ENCODE results near the gene YBEY. TPM values are rescaled to one million over a fixed set of nuclear protein-coding genes. Genes with fewer than 3 reads are reported as not detected.

Gene YBEY
- total and polyA plus RNA-seq, 10 donors: 7.8 to 32.0 (median 14.2) TPM

GRCh38 chr21:46312949-46313348 lies 26.8 kb downstream of the YBEY start:
- no peak overlapping the region for H3K27ac ChIP-seq
- intact Hi-C loops (cut with DNase I; ENCODE audit: low total_unique reads): no loop called here
- WGBS, 5 donors: 95 to 98% (median 96%) methylated on average over 5 of the region's 5 CpGs
- TF ChIP-seq CTCF (IDR thresholded peaks at IDR 0.05 in 8 of 11, conservative IDR thresholded peaks at IDR 0.05 in 3 of 11) (no peak), POLR2AphosphoS5 (IDR thresholded peaks at IDR 0.05) (no peak)
- no peaks in the 10 kb centered on the region for H3K27me3 ChIP-seq (replicated peaks in 1 of 7)
- no peaks in the 10 kb centered on the region for H3K4me1 ChIP-seq
- H3K4me3 ChIP-seq: no peak overlapping the region
- peaks cover 0 to 84% (median 0%) of the 10 kb centered on the region in 6 donors for H3K36me3 ChIP-seq
- H3K9me3 ChIP-seq: no peaks in the 10 kb centered on the region
- DNase-seq: no peak

- Histone ChIP-seq H3K4me3 (no peak overlapping the region), H3K27me3 (replicated peaks in 1 of 7) (no peaks in the 10 kb centered on the region), H3K9me3 (no peaks in the 10 kb centered on the region), H3K4me1 (peaks cover 0 to 4% (median 0%) of the 10 kb centered on the region in 6 donors), H3K36me3 (peaks cover 0 to 69% (median 0%) of the 10 kb centered on the region in 6 donors), H3K27ac (no peak overlapping the region)
- DNase-seq: no peak
- 87 to 98% (median 95%) methylated on average over 10 to 22 of the region's 22 CpGs for WGBS, 5 donors
- intact Hi-C loops (cut with DNase I; ENCODE audit: low total_unique reads): no loop called here
- TF ChIP-seq POLR2A (IDR thresholded peaks at IDR 0.05): no peak
- TF ChIP-seq CTCF (IDR thresholded peaks at IDR 0.05 in 8 of 11, conservative IDR thresholded peaks at IDR 0.05 in 3 of 11): no peak
- TF ChIP-seq POLR2AphosphoS5 (IDR thresholded peaks at IDR 0.05): no peak
Measured at GRCh38 chr21:46314441-46315020, 28.4 kb downstream of the YBEY start.

- no peak overlapping the region for H3K4me3 ChIP-seq
- 96 to 98% (median 97%) methylated on average over 14 of the region's 14 CpGs for WGBS, 5 donors
- no peaks in the 10 kb centered on the region for H3K9me3 ChIP-seq
- no peaks in the 10 kb centered on the region for H3K27me3 ChIP-seq (replicated peaks in 1 of 7)
- TF ChIP-seq CTCF (IDR thresholded peaks at IDR 0.05 in 8 of 11, conservative IDR thresholded peaks at IDR 0.05 in 3 of 11): no peak
- TF ChIP-seq POLR2AphosphoS5 (IDR thresholded peaks at IDR 0.05): no peak
- TF ChIP-seq POLR2A (IDR thresholded peaks at IDR 0.05): no peak
- H3K4me1 ChIP-seq: peaks cover 0 to 27% (median 14%) of the 10 kb centered on the region in 6 donors
- intact Hi-C loops (cut with DNase I; ENCODE audit: low total_unique reads): no loop called here
- H3K36me3 ChIP-seq: peaks cover 0 to 49% (median 0%) of the 10 kb centered on the region in 6 donors
- no peak overlapping the region for H3K27ac ChIP-seq
- no peak for DNase-seq
Measured at GRCh38 chr21:46316708-46317324, 30.7 kb downstream of the YBEY start.

- no peak overlapping the region for H3K27ac ChIP-seq
- WGBS, 5 donors: 91 to 96% (median 94%) methylated on average over 15 to 20 of the region's 20 CpGs
- H3K9me3 ChIP-seq: no peaks in the 10 kb centered on the region
- H3K4me3 ChIP-seq: no peak overlapping the region
- H3K36me3 ChIP-seq: peaks cover 0 to 44% (median 0%) of the 10 kb centered on the region in 6 donors
- TF ChIP-seq POLR2AphosphoS5 (IDR thresholded peaks at IDR 0.05) (no peak), CTCF (IDR thresholded peaks at IDR 0.05 in 8 of 11, conservative IDR thresholded peaks at IDR 0.05 in 3 of 11) (no peak), POLR2A (IDR thresholded peaks at IDR 0.05) (no peak)
- H3K27me3 ChIP-seq (replicated peaks in 1 of 7): no peaks in the 10 kb centered on the region
- H3K4me1 ChIP-seq: peaks cover 8 to 38% (median 24%) of the 10 kb centered on the region in 6 donors
- intact Hi-C loops (cut with DNase I; ENCODE audit: low total_unique reads): no loop called here
- no peak for DNase-seq
Measured at GRCh38 chr21:46317710-46318463, 31.7 kb downstream of the YBEY start.
